Adrenal gland (tissue), 12 donors: Measurements from ENCODE around the gene CENPS. TPM values are rescaled to one million over a fixed set of nuclear protein-coding genes. Genes with fewer than 3 reads are reported as not detected.

Experiments
- DNase-seq, 7 donors: peaks; one replicate each; pipeline ENCODE4 v3.0.0-alpha.2; 2019 to 2020
- H3K27ac ChIP-seq, 5 donors: fragments of 200-600 bp; sonication (generic) in 4 of 5; 1 replicate in 3 of 5; 2 replicates in 2 of 5; pipeline versions ENCODE4 v1.5.1 to v1.8.0; 2016 to 2020; ENCODE audit warnings: mild to moderate bottlenecking in 1 of 5
- H3K27me3 ChIP-seq: fragments of 200-600 bp; 2 replicates; pipeline ENCODE4 v1.8.0; 2021
- H3K36me3 ChIP-seq, 2 donors: fragments of 200-600 bp; replicated peaks in 1 of 2; 1 replicate in 1 of 2; 2 replicates in 1 of 2; pipeline versions ENCODE4 v1.5.1 to v1.8.0; 2018 to 2022
- H3K4me1 ChIP-seq, 2 donors: fragments of 200-600 bp; replicated peaks in 1 of 2; 1 replicate in 1 of 2; 2 replicates in 1 of 2; pipeline versions ENCODE4 v1.5.1 to v1.8.0; 2018 to 2021
- H3K4me3 ChIP-seq, 4 donors: fragments of 200-600 bp; sonication (generic) in 3 of 4; one replicate each; pipeline ENCODE4 v1.5.1; 2016 to 2018
- H3K9me3 ChIP-seq, 3 donors: fragments of 200-600 bp; sonication (generic) in 1 of 3; replicated peaks in 1 of 3; 1 replicate in 2 of 3; 2 replicates in 1 of 3; pipeline versions ENCODE4 v1.5.1 to v1.8.0; 2016 to 2021
- CTCF ChIP-seq, 6 experiments: fragments of 450-650 bp in 4 of 6; fragments of 200-600 bp in 2 of 6; sonication (generic) in 1 of 6; IDR thresholded peaks; 1 replicate in 5 of 6; 2 replicates in 1 of 6; pipeline versions ENCODE4 v1.5.1 to v1.8.0; 2016 to 2021; ENCODE audit warnings: antibody characterized with exemption in 6 of 6, mild to moderate bottlenecking in 2 of 6, moderate library complexity in 1 of 6
- POLR2A ChIP-seq, 2 donors: fragments of 450-650 bp; IDR thresholded peaks; one replicate each; pipeline ENCODE4 v1.6.1; 2017; ENCODE audit warnings: antibody characterized with exemption in 2 of 2, mild to moderate bottlenecking in 2 of 2, moderate library complexity in 1 of 2
- WGBS, 4 donors: extraction: QIAGEN DNeasy Blood & Tissue Kit in 2 of 4; methylation state at CpG; one replicate each; pipeline versions ENCODE4 v1.1.5 to v1.1.7; 2013 to 2017; 5-methylcytosine and 5-hydroxymethylcytosine counted together
- intact Hi-C, 2 donors: fragments of 100-400 bp; cut with DNase I; formaldehyde crosslinking; loops; one replicate each; pipeline versions ENCODE4 v1.14.1 to v1.15.0; 2022 to 2023
- polyA plus RNA-seq, 3 donors: library from polyadenylated mRNA; stranded (reverse); fragments of 200-250 nt in 2 of 3; fragments of 350-450 nt in 1 of 3; fragmentation: Illumina TruSeq in 1 of 3; extraction: RNeasy Lipid Tissue Mini Kit (QIAGEN cat#74804) in 1 of 3; gene quantifications; one replicate each; pipeline ENCODE4 v1.2.3, GENCODE V29; 2013 to 2014
- total RNA-seq, 9 donors: library from RNA; depleted of rRNA in 4 of 9; stranded (reverse); fragments of >200 nt in 4 of 9; fragments of 120-200 nt in 1 of 9; fragmentation: NEBNext Ultra II Directional in 1 of 9; extraction: Animal tissue kit (Norgen Biotek cat#: 25700) in 1 of 9; gene quantifications; one replicate each; pipeline versions ENCODE4 v1.1.0 to v1.2.4, GENCODE V29; 2013 to 2023
- donor health status: healthy with polysubstance abuse.
- donor health status: Bipolar disorder and iron deficiency.
- donor health status: DM: yes; HTN: yes; CAD: no.
- donor health status: DM: no; HTN: no; CAD: no.
- donor health status: DM: no; HTN: no; CAD: no.
- donor health status: DM: yes; HTN: yes; CAD: no.

CENPS gene
- total and polyA plus RNA-seq, 12 donors, result 10.0 to 32.9 (median 18.8) TPM

- H3K27ac ChIP-seq, result no peak overlapping the region
- no peaks in the 10 kb centered on the region for H3K27me3 ChIP-seq
- no peaks in the 10 kb centered on the region for H3K9me3 ChIP-seq
- intact Hi-C loops, result no loop called here
- no peaks in the 10 kb centered on the region for H3K36me3 ChIP-seq
- 77 to 95% (median 83%) methylated on average over 6 of the region's 6 CpGs for WGBS, 4 donors
- no peak for DNase-seq
- TF ChIP-seq CTCF (IDR thresholded peaks at IDR 0.05) (no peak), POLR2A (IDR thresholded peaks at IDR 0.05) (no peak)
- no peak overlapping the region for H3K4me3 ChIP-seq
- peaks cover 3 to 6% of the 10 kb centered on the region in 2 donors for H3K4me1 ChIP-seq
Observed at GRCh38 chr1:10389271-10389973, 40.8 kb upstream of the CENPS start.

GRCh38 chr1:10396870-10397269, 33.4 kb upstream of the CENPS start:
- Histone ChIP-seq H3K27me3 (no peaks in the 10 kb centered on the region), H3K4me3 (no peak overlapping the region), H3K4me1 (peaks cover 0 to 27% of the 10 kb centered on the region in 2 donors), H3K27ac (no peak overlapping the region), H3K36me3 (peaks cover 0 to 4% of the 10 kb centered on the region in 2 donors), H3K9me3 (no peaks in the 10 kb centered on the region)
- intact Hi-C loops, result no loop called here
- no peak for DNase-seq
- TF ChIP-seq POLR2A (IDR thresholded peaks at IDR 0.05) (no peak), CTCF (IDR thresholded peaks at IDR 0.05) (no peak)
- 84 to 91% (median 87%) methylated on average over 3 of the region's 3 CpGs for WGBS, 4 donors

- DNase-seq, result no peak
- peaks cover 0 to 27% of the 10 kb centered on the region in 2 donors for H3K4me1 ChIP-seq
- H3K27ac ChIP-seq, result peak overlapping the region; percentile 4 to 95 (median 70)
- H3K36me3 ChIP-seq, result peaks cover 0 to 16% of the 10 kb centered on the region in 2 donors
- intact Hi-C loops, result no loop called here
- 0 to 3% (median 0%) methylated on average over 12 to 34 of the region's 34 CpGs for WGBS, 4 donors
- TF ChIP-seq POLR2A (IDR thresholded peaks at IDR 0.05) (no peak), CTCF (IDR thresholded peaks at IDR 0.05) (no peak)
- no peaks in the 10 kb centered on the region for H3K9me3 ChIP-seq
- peak overlapping the region; percentile 5 to 86 (median 54) for H3K4me3 ChIP-seq
- no peaks in the 10 kb centered on the region for H3K27me3 ChIP-seq
Observed at GRCh38 chr1:10398278-10398733, 31.9 kb upstream of the CENPS start.

GRCh38 chr1:10398734-10399443, 31.3 kb upstream of the CENPS start, which contains the start of gene PGD:
TSS of gene PGD (plus strand) at chr1:10399064. CDS start at chr1:10399118, 54 bp downstream.
- Histone ChIP-seq H3K27me3 (no peaks in the 10 kb centered on the region), H3K4me1 (peaks cover 0 to 27% of the 10 kb centered on the region in 2 donors), H3K4me3 (peak within 1 kb of the TSS; percentile 52 to 86 (median 55)), H3K27ac (peak within 1 kb of the TSS; percentile 69 to 95 (median 87)), H3K9me3 (no peaks in the 10 kb centered on the region), H3K36me3 (peaks cover 0 to 22% of the 10 kb centered on the region in 2 donors)
- TF ChIP-seq CTCF (IDR thresholded peaks at IDR 0.05) (peak in 2 of 6 experiments; percentile 8 to 9), POLR2A (IDR thresholded peaks at IDR 0.05) (peak; percentile 87 to 89)
- DNase-seq, result peak; percentile 98 to 99 (median 99)
- WGBS, 4 donors, result 0 to 1% (median 0%) methylated on average over 3 to 76 of the region's 76 CpGs
- intact Hi-C loops, result no loop called here
